Activated T-cell treated with anti-CD3 and anti-CD28 coated beads for 48 hours (primary cell): Measurements from ENCODE around the gene NOS2.
"Not testable (repeated sequence)": the region's sequence is repeated elsewhere in the genome, so short reads cannot be mapped to it uniquely, and the experiment has no call there.

Source experiments
- DNase-seq: peaks from one replicate; pipeline ENCODE4 v3.0.0-alpha.2; 2020; ENCODE audit warnings: low read depth

NOS2 gene

GRCh38 chr17:27800522-27800921 is at the start of gene NOS2:
NOS2 (minus strand) TSS chr17:27800529; CDS start chr17:27798809, 1,720 bp downstream.
- no peak for DNase-seq

DNA sequence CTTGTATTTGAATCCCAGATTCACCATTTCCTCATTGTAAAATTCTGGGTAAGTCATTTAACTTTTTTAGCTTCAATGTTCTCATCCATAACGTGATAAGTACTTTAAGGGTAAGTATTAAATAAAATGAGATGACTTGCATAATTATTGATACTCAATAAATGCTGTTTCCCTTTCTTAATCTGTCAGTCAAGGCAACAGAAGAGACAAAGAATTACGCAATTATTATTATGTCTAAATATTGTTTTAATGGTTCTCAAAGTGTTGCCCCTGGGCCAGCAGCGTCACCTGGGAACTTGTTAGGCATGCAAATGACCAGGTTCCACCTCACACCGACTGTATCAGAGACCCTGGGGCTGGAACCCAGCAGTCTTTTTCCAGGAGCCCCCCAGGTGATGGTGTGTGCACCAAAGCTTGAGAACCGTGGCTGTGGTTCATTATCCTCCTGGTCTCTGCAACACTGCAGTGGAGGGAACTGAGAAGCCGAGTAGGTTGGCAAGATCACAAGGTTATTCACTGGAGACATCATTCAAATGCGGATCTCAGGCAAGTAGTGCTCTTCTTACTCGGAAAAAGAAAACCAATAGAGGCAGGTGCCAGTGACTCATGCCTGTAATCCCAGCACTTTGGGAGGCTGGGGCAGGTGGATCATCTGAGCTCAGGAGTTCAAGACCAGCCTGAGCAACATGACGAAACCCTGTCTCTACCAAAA is 49.3 kb upstream of the NOS2 start:
- DNase-seq, result no peak

DNA sequence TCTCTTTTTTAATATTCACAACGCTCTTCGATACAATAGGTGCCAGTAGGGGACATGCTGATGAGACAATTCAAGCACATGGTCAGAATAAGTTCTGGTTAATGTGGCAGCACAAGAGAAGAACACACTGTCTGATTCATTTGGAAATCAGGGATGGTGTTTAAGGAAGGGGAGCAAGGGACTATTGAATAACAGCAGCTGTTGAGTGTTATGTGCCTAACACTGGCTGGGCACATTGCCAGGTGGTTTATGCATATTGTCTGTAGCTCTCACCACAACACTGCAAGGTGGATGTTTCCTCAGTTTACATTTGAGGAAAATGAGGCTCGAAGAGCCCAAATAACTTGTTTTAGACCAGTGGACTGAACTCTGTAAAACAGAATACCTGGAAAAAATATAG is 48.6 kb upstream of the NOS2 start:
- DNase-seq, result no peak

GRCh38 chr17:27846808-27847307 is 46.5 kb upstream of the NOS2 start:
- not testable (repeated sequence) for DNase-seq

DNA sequence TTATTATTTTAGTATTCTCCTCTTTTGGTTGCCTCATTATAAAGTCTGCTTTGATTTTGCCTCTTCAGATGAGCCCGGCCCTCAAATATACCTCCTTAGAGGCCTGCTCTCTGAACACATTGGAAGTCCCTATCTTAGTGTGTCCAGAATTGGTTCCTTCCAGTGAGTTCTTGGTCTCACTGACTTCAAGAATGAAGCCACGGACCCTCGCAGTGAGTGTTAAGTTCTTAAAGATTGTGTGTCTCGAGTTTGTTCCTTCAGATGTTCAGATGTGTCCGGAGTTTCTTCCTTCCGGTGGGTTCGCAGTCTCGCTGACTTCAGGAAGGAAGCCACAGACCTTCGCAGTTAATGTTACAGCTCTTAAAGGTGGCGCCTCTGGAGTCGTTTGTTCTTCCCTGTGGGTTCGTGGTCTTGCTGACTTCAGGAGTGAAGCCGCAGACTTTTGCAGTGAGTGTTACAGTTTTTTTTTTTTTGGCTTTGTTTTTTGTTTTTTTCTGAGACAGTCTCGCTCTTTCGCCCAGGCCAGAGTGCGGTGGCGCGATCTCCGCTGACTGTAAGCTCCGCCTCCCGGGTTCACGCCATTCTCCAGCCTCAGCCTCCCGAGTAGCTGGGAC is 45.8 kb upstream of the NOS2 start:
- DNase-seq, result peak; percentile 17

GRCh38 chr17:27845264-27846041 is 45.1 kb upstream of the NOS2 start:
- DNase-seq, result no peak

DNA sequence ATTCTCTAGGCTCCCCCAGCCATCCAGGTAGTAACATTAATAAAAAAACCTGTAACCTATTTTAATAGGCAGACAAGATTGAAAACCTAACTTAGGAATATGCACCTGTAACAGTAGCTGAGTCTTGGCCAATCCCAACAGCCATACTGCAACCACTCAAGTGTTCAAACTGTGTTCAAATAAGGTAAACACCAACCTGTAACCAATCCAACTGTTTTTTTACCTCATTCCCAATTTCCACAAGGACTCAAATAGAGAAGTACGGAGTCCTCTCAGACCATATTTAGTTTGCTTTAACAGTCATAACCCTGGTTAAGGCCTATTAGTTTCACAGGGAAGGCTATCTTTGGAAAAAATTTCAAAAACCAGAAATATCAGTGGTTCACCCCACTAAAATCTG is 40.4 kb upstream of the NOS2 start:
- DNase-seq, result no peak

- DNase-seq, result not testable (repeated sequence)
Observed at GRCh38 chr17:27840406-27840678, 40.0 kb upstream of the NOS2 start.

GRCh38 chr17:27839571-27840405 is 39.5 kb upstream of the NOS2 start:
- DNase-seq, result not testable (repeated sequence)

GRCh38 chr17:27838607-27839006 is 38.3 kb upstream of the NOS2 start:
- DNase-seq, result not testable (repeated sequence)

GRCh38 chr17:27837769-27838168 is 37.4 kb upstream of the NOS2 start:
- not testable (repeated sequence) for DNase-seq

DNA sequence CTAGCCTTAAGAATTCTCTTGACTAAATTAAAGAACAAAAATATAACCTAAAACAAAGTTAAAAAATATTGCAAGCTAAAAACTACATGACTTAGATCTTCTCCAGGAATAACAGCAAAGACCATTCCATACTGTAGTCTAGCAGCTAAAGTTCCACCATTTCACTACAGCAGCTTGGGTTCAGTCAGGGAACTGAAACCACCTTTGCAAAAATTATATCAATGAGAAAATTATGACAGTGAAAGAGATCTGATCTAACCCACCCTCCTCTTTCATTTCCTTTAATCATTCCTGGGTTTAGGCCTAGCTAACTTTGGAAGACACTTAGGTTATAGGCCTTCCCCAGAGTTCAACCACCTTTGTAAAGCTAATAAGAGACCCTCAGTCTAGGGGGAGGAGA is 36.3 kb upstream of the NOS2 start:
- no peak for DNase-seq

GRCh38 chr17:27834571-27834970 is 34.2 kb upstream of the NOS2 start:
- DNase-seq, result no peak

DNA sequence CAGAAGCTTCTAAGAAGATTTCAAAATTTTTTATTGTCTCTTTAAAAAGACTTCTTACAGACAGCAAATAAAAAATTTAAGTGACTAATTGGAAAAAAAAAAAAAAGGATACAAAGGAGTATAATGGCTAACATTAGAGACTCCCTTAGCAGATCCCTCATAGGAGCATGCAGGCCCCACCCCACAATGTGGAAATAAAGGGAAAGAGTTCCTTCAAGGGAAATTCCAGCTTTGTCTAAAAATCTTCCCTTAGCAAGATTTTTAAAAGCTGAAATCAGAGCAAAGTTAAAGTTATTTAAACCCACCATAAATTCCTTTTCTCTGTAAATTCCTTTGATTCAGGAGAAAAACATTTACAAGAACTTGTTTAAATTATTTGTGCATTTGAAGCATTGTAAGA is 32.5 kb upstream of the NOS2 start:
- no peak for DNase-seq

DNA sequence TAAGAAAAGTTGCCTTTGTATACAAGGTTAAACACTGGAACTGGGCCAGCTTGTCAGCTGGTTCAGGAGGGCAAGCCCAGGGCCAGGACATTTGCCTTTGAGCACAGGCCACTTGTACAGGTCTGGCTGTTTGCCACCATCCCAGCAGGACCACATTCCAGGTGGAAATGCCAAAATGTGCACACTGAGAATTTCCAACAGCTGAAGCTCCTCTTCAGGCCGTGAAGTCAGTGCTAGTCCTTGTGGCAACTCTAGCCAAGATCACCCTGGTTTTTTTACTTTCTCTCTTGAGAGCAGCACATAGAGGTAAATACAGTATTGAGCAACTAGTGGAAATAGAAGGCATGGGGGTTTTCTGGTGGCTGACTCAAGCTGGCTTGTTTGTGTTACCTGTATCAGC is 29.6 kb upstream of the NOS2 start:
- not testable (repeated sequence) for DNase-seq

- not testable (repeated sequence) for DNase-seq
Observed at GRCh38 chr17:27829143-27829711, 28.9 kb upstream of the NOS2 start.

DNA sequence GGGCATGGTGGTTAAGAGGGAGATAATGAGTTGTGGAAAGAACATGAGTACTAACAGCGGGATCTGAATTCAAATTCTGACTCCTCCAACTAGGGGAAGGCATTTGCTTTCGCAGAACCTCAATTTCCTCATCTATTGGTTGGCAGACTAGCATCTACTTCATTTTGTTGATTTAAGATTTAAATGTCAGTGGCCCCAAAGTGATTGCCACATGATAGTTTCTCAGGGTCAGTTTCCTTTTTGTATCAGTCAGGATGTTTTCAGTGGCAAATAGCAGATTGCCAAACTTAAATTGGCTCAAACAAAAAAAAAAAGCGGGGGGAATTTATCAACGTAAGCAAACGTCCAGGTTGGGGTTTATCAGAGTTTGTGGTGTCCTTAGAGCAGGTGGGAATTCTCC is 25.1 kb upstream of the NOS2 start:
- no peak for DNase-seq

DNA sequence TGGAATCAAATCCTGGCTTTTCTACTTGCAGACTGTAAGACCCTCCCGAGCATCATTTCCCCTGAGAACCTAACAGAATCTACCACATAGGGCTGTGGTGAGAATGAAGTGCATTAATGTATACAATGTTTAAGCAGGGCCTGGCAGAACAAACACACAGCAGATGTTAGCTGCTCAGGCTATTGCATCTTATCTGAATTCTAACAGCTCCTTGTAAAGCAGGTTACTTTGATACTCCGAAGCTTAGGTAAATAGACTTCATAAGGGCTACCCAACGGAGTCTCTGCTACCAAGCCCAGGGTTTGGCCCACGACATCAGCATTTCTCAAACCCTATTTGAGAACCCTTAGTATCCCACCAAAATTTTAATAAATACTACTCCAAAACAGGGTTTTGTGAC is 24.4 kb upstream of the NOS2 start:
- no peak for DNase-seq

DNA sequence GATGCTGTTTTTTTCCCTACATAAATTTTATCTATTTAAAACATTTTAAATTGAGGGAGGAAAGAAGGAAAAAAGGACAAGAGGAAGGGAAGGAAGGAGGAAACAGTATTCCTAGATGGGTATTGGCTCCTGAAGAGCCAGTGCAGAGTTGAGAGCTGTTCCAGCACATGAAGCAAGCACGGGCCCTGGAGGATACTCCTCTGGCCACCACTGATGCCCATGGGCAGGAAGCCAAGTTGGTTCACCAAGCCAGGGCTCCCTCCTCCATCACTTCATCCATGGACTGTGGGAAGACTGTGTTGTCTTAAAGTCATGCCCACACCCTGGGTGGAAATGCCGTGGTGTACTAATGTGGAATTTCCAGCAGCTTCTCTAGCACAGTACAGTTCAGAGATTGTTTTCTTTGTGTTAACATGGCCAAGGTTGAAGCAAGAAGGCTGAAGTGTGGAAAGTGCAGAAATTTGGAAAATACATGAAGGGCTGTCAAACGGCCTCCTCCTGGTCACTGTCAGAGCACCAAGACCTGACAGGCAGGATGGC is 23.9 kb upstream of the NOS2 start:
- DNase-seq, result no peak

GRCh38 chr17:27822108-27822507 is 21.8 kb upstream of the NOS2 start:
- DNase-seq, result not testable (repeated sequence)

GRCh38 chr17:27821318-27821717 is 21.0 kb upstream of the NOS2 start:
- no peak for DNase-seq

GRCh38 chr17:27819145-27819544 is 18.8 kb upstream of the NOS2 start:
- DNase-seq, result no peak
